Trophoblast cell (in vitro differentiated cells and primary cell): ENCODE results near the gene ZBTB7C.

Source experiments
- DNase-seq, 2 donors: peaks; one replicate each; pipeline ENCODE4 v3.0.0-alpha.2; 2016
- H2AFZ ChIP-seq: 2 replicates; pipeline ENCODE4 v1.6.1; 2013; ENCODE audit warnings: low read length, moderate library complexity, mild to moderate bottlenecking; ENCODE audit not compliant: insufficient read depth, poor library complexity
- H2AK5ac ChIP-seq: 2 replicates; pipeline ENCODE4 v1.6.1; 2013; ENCODE audit warnings: mild to moderate bottlenecking, low read length
- H2BK120ac ChIP-seq: 2 replicates; pipeline ENCODE4 v1.6.1; 2013; ENCODE audit warnings: low read length, mild to moderate bottlenecking, moderate library complexity; ENCODE audit not compliant: insufficient read depth, poor library complexity
- H2BK12ac ChIP-seq: 2 replicates; pipeline ENCODE4 v1.6.1; 2013; ENCODE audit warnings: mild to moderate bottlenecking, low read length, moderate library complexity
- H2BK5ac ChIP-seq: 2 replicates; pipeline ENCODE4 v1.6.1; 2013; ENCODE audit warnings: low read length, low read depth, moderate library complexity, mild to moderate bottlenecking; ENCODE audit not compliant: poor library complexity
- H3K14ac ChIP-seq: 2 replicates; pipeline ENCODE4 v1.6.1; 2013; ENCODE audit warnings: mild to moderate bottlenecking, low read length
- H3K18ac ChIP-seq: 2 replicates; pipeline ENCODE4 v1.6.1; 2013; ENCODE audit warnings: mild to moderate bottlenecking, low read length
- H3K23ac ChIP-seq: 2 replicates; pipeline ENCODE4 v1.6.1; 2013; ENCODE audit warnings: low read length
- H3K27ac ChIP-seq: 2 replicates; pipeline ENCODE4 v1.5.1; 2013; ENCODE audit warnings: low read depth, mild to moderate bottlenecking, inconsistent platforms, low read length, moderate library complexity
- H3K27me3 ChIP-seq: 2 replicates; pipeline ENCODE4 v1.6.1; 2013; ENCODE audit warnings: inconsistent platforms, mild to moderate bottlenecking, low read length, moderate library complexity; ENCODE audit not compliant: insufficient read depth
- H3K36me3 ChIP-seq, 2 experiments: 1 replicate in 1 of 2; 2 replicates in 1 of 2; pipeline ENCODE4 v1.6.1; 2013; ENCODE audit warnings: low read length in 2 of 2, mild to moderate bottlenecking in 2 of 2, moderate library complexity in 1 of 2; ENCODE audit not compliant: insufficient read depth in 2 of 2, control insufficient read depth in 1 of 2
- H3K4ac ChIP-seq: 2 replicates; pipeline ENCODE4 v1.6.1; 2013; ENCODE audit warnings: low read depth, mild to moderate bottlenecking, low read length, moderate library complexity
- H3K4me1 ChIP-seq, 2 experiments: 1 replicate in 1 of 2; 2 replicates in 1 of 2; pipeline ENCODE4 v1.6.1; 2013; ENCODE audit warnings: low read length in 2 of 2, mild to moderate bottlenecking in 2 of 2, moderate library complexity in 1 of 2; ENCODE audit not compliant: insufficient read depth in 2 of 2, control insufficient read depth in 1 of 2
- H3K4me2 ChIP-seq: 2 replicates; pipeline ENCODE4 v1.6.1; 2013; ENCODE audit warnings: inconsistent platforms, mild to moderate bottlenecking, low read length, moderate library complexity
- H3K4me3 ChIP-seq: 2 replicates; pipeline ENCODE4 v1.5.1; 2013; ENCODE audit warnings: mild to moderate bottlenecking, low read depth, low read length, inconsistent platforms
- H3K79me1 ChIP-seq: one replicate; pipeline ENCODE4 v1.6.1; 2013; ENCODE audit warnings: low read length
- H3K79me2 ChIP-seq: 2 replicates; pipeline ENCODE4 v1.6.1; 2013; ENCODE audit warnings: low read length, mild to moderate bottlenecking; ENCODE audit not compliant: control insufficient read depth, insufficient read depth, poor library complexity
- H3K9ac ChIP-seq: 2 replicates; pipeline ENCODE4 v1.6.1; 2013; ENCODE audit warnings: mild to moderate bottlenecking, low read length
- H3K9me3 ChIP-seq: 2 replicates; pipeline ENCODE4 v1.6.1; 2013; ENCODE audit warnings: low read depth, mild to moderate bottlenecking, control low read depth, inconsistent platforms, low read length; ENCODE audit not compliant: insufficient read depth
- H4K12ac ChIP-seq: 2 replicates; pipeline ENCODE4 v1.6.1; 2013; ENCODE audit warnings: low read depth, mild to moderate bottlenecking, low read length, moderate library complexity
- H4K8ac ChIP-seq: 2 replicates; pipeline ENCODE4 v1.6.1; 2013; ENCODE audit warnings: low read depth, mild to moderate bottlenecking, low read length, moderate library complexity
- H4K91ac ChIP-seq: one replicate; pipeline ENCODE4 v1.6.1; 2013; ENCODE audit warnings: low read depth, mild to moderate bottlenecking, low read length, moderate library complexity
- WGBS: extraction: QIAGEN DNeasy Blood & Tissue Kit; methylation state at CpG from one replicate; pipeline ENCODE4 v1.1.7; 2013; ENCODE audit warnings: missing lambda C conversion rate; ENCODE audit not compliant: insufficient read length, insufficient coverage; ENCODE audit errors: extremely low coverage; 5-methylcytosine and 5-hydroxymethylcytosine counted together

The ZBTB7C gene

DNA sequence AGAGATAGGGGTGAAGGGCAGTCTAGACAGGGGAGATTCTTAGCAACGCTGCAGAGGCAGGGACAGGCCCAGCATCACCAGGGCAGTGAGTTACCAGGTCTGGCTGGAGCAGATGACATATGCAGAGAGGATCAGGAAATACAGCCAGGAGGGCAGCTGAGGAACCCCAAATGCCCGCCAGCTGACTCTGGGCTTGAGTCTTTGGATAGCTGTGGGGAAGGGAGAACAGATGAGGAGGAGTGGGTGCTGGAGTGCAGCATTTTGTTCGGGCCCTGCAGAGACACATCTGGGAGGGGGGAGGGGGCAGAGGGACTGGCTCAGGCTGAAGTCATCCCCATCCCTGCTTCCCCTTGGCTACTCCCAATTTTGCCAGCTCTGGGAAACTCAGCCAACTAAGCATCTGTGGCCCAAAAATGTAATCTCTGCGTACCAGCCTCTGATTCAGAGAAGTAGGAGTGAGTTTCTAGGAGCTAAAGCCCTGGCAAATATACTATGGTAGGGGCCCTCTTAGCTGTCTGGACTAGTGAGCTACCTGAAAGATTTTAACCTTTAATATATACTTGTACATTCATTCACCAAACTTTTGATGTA lies 214.5 kb downstream of the ZBTB7C start:
- no peaks in the 10 kb centered on the region for H3K4me1 ChIP-seq
- WGBS, result no CpG with 5 or more reads among the region's 4 CpGs

GRCh38 chr18:48193521-48194492 lies 215.4 kb downstream of the ZBTB7C start:
- no peaks in the 10 kb centered on the region for H3K79me2 ChIP-seq
- H3K79me1 ChIP-seq, result no peaks in the 10 kb centered on the region
- no peak overlapping the region for H3K18ac ChIP-seq
- DNase-seq, result no peak
- H4K91ac ChIP-seq, result no peak overlapping the region
- no peak overlapping the region for H2BK5ac ChIP-seq
- no peak overlapping the region for H3K4ac ChIP-seq
- no peak overlapping the region for H2BK12ac ChIP-seq
- H3K27ac ChIP-seq, result no peak overlapping the region
- H3K27me3 ChIP-seq, result no peaks in the 10 kb centered on the region
- no peak overlapping the region for H4K12ac ChIP-seq
- H3K36me3 ChIP-seq, result no peaks in the 10 kb centered on the region
- no peak overlapping the region for H2BK120ac ChIP-seq
- no peak overlapping the region for H2AK5ac ChIP-seq
- H3K14ac ChIP-seq, result no peak overlapping the region
- H3K4me2 ChIP-seq, result no peak overlapping the region
- no peak overlapping the region for H3K23ac ChIP-seq
- H4K8ac ChIP-seq, result no peak overlapping the region
- H3K4me3 ChIP-seq, result no peak overlapping the region
- no peaks in the 10 kb centered on the region for H3K4me1 ChIP-seq
- H3K9me3 ChIP-seq, result no peaks in the 10 kb centered on the region
- H3K9ac ChIP-seq, result no peak overlapping the region
- no CpG with 5 or more reads among the region's 9 CpGs for WGBS
- no peak overlapping the region for H2AFZ ChIP-seq

More for the DNA sequence above, 214.5 kb downstream of the ZBTB7C start:
- Histone ChIP-seq H3K27ac (no peak overlapping the region), H3K79me1 (no peaks in the 10 kb centered on the region), H3K27me3 (no peaks in the 10 kb centered on the region), H3K23ac (no peak overlapping the region), H4K91ac (no peak overlapping the region), H4K8ac (no peak overlapping the region), H2AFZ (no peak overlapping the region), H3K4me3 (no peak overlapping the region), H3K79me2 (no peaks in the 10 kb centered on the region), H3K9ac (no peak overlapping the region), H2BK12ac (no peak overlapping the region), H3K9me3 (no peaks in the 10 kb centered on the region), H4K12ac (no peak overlapping the region), H3K18ac (no peak overlapping the region), H2AK5ac (no peak overlapping the region), H3K4me2 (no peak overlapping the region), H3K36me3 (no peaks in the 10 kb centered on the region), H2BK5ac (no peak overlapping the region), H2BK120ac (no peak overlapping the region), H3K4ac (no peak overlapping the region), H3K14ac (no peak overlapping the region)
- DNase-seq, result no peak

GRCh38 chr18:48192542-48192941 lies 216.6 kb downstream of the ZBTB7C start:
- H4K8ac ChIP-seq, result no peak overlapping the region
- WGBS, result no CpG with 5 or more reads among the region's 8 CpGs
- no peak overlapping the region for H2BK120ac ChIP-seq
- H3K36me3 ChIP-seq, result no peaks in the 10 kb centered on the region
- no peak overlapping the region for H2AFZ ChIP-seq
- no peak overlapping the region for H3K27ac ChIP-seq
- H3K9ac ChIP-seq, result no peak overlapping the region
- DNase-seq, result no peak
- H2BK5ac ChIP-seq, result no peak overlapping the region
- H3K4me3 ChIP-seq, result no peak overlapping the region
- no peak overlapping the region for H2BK12ac ChIP-seq
- H3K4ac ChIP-seq, result no peak overlapping the region
- no peak overlapping the region for H3K23ac ChIP-seq
- no peaks in the 10 kb centered on the region for H3K9me3 ChIP-seq
- no peak overlapping the region for H4K12ac ChIP-seq
- H3K79me1 ChIP-seq, result no peaks in the 10 kb centered on the region
- no peak overlapping the region for H2AK5ac ChIP-seq
- no peaks in the 10 kb centered on the region for H3K79me2 ChIP-seq
- no peak overlapping the region for H3K18ac ChIP-seq
- H3K27me3 ChIP-seq, result no peaks in the 10 kb centered on the region
- no peaks in the 10 kb centered on the region for H3K4me1 ChIP-seq
- H3K4me2 ChIP-seq, result no peak overlapping the region
- H4K91ac ChIP-seq, result no peak overlapping the region
- no peak overlapping the region for H3K14ac ChIP-seq

DNA sequence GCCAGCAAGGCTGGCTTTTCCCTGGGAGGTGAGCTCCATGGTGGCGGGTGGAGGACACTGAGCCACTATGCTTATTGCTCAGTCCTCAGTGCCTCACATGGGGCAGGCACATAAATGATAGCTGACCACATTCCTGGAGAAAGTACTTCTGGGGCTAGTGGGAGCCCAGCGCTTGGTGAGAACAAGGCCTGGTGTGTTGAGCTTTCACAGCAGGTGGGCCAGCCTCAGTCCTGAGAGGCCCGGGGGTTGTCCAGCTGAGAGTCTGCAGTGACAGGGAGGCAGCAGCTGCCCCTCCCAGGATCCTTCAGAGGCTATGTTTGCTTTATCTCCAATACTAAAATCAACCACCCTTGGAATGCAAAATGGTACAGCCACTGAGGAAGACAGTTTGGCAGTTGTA lies 217.7 kb downstream of the ZBTB7C start:
- H2AK5ac ChIP-seq, result no peak overlapping the region
- H2AFZ ChIP-seq, result no peak overlapping the region
- H3K9me3 ChIP-seq, result no peaks in the 10 kb centered on the region
- no peak overlapping the region for H4K91ac ChIP-seq
- H3K4me1 ChIP-seq, result no peaks in the 10 kb centered on the region
- H3K23ac ChIP-seq, result no peak overlapping the region
- H2BK5ac ChIP-seq, result no peak overlapping the region
- H4K8ac ChIP-seq, result no peak overlapping the region
- H3K27ac ChIP-seq, result no peak overlapping the region
- H2BK120ac ChIP-seq, result no peak overlapping the region
- no peaks in the 10 kb centered on the region for H3K36me3 ChIP-seq
- no peak overlapping the region for H3K14ac ChIP-seq
- H3K79me1 ChIP-seq, result no peaks in the 10 kb centered on the region
- no CpG with 5 or more reads among the region's 3 CpGs for WGBS
- H3K18ac ChIP-seq, result no peak overlapping the region
- no peak overlapping the region for H2BK12ac ChIP-seq
- DNase-seq, result no peak
- H3K9ac ChIP-seq, result no peak overlapping the region
- no peaks in the 10 kb centered on the region for H3K27me3 ChIP-seq
- no peak overlapping the region for H3K4me3 ChIP-seq
- no peaks in the 10 kb centered on the region for H3K79me2 ChIP-seq
- H3K4ac ChIP-seq, result no peak overlapping the region
- no peak overlapping the region for H4K12ac ChIP-seq
- no peak overlapping the region for H3K4me2 ChIP-seq
